WTC11 (cell line): ENCODE results near the gene FERMT2. TPM values are rescaled to one million over a fixed set of nuclear protein-coding genes. Genes with fewer than 3 reads are reported as not detected.

ENCODE experiments used
- ATAC-seq: fragments of 200-7000 bp; cut with Tn5 transposase; 2 replicates; pipeline ENCODE4 v1.10.0; 2021; ENCODE audit warnings: mild to moderate bottlenecking, moderate library complexity
- CTCF ChIA-PET: fragments of 300-600 bp; sonication (Branson Sonifier 250); formaldehyde crosslinking; loops from one replicate; lab custom pipeline; 2021; ENCODE audit warnings: antibody characterized with exemption; lab: Charles Lee
- POLR2A ChIA-PET: fragments of 350-600 bp; sonication (Branson Sonifier 250); formaldehyde crosslinking; loops from one replicate; lab custom pipeline; 2021; ENCODE audit warnings: antibody characterized with exemption; lab: Charles Lee
- DNase-seq: peaks from one replicate; pipeline ENCODE4 v3.0.0; 2021; ENCODE audit warnings: low spot score
- H3K27ac Mint-ChIP-seq: 2 replicates; pipeline ENCODE4 v1.8.0; 2021; ENCODE audit warnings: mixed read lengths
- H3K27me3 Mint-ChIP-seq: 2 replicates; pipeline ENCODE4 v1.8.0; 2021; ENCODE audit warnings: low read depth, mild to moderate bottlenecking, moderate library complexity, mixed read lengths
- H3K36me3 Mint-ChIP-seq: 2 replicates; pipeline ENCODE4 v1.8.0; 2021; ENCODE audit warnings: mixed read lengths
- H3K4me1 Mint-ChIP-seq: 2 replicates; pipeline ENCODE4 v1.8.0; 2022; ENCODE audit warnings: mixed read lengths
- H3K4me3 Mint-ChIP-seq: 2 replicates; pipeline ENCODE4 v1.8.0; 2021; ENCODE audit warnings: mild to moderate bottlenecking, moderate library complexity, mixed read lengths
- H3K9me3 Mint-ChIP-seq: 2 replicates; pipeline ENCODE4 v1.8.0; 2021; ENCODE audit warnings: mixed read lengths
- AR ChIP-seq: fragments of 250-450 bp; sonication (Bioruptor Pico); IDR thresholded peaks from 2 replicates; pipeline ENCODE4 v1.9.0; 2021; ENCODE audit warnings: mild to moderate bottlenecking
- CBFB ChIP-seq: sonication (generic); formaldehyde crosslinking; IDR thresholded peaks from 2 replicates; pipeline ENCODE4 v1.8.1; 2022; ENCODE audit warnings: mild to moderate bottlenecking, low read depth, missing genetic modification reagents
- CREM ChIP-seq: sonication (generic); formaldehyde crosslinking; IDR thresholded peaks from 2 replicates; pipeline ENCODE4 v1.8.1; 2022; ENCODE audit warnings: mild to moderate bottlenecking, missing genetic modification reagents, moderate library complexity
- ETV6 ChIP-seq: sonication (generic); formaldehyde crosslinking; IDR thresholded peaks from 2 replicates; pipeline ENCODE4 v1.8.1; 2022; ENCODE audit warnings: mild to moderate bottlenecking, missing genetic modification reagents
- FOXJ3 ChIP-seq: sonication (generic); formaldehyde crosslinking; IDR thresholded peaks from 2 replicates; pipeline ENCODE4 v1.9.0; 2021; ENCODE audit warnings: missing genetic modification reagents, mild to moderate bottlenecking, borderline replicate concordance
- GABPB1 ChIP-seq: sonication (generic); formaldehyde crosslinking; IDR thresholded peaks from 2 replicates; pipeline ENCODE4 v1.8.1; 2023; ENCODE audit warnings: mild to moderate bottlenecking, missing genetic modification reagents
- GTF2I ChIP-seq: fragments of 250-450 bp; sonication (Bioruptor Pico); conservative IDR thresholded peaks from 2 replicates; pipeline ENCODE4 v1.4.0; 2021; ENCODE audit warnings: mild to moderate bottlenecking
- HMGXB4 ChIP-seq: sonication (generic); formaldehyde crosslinking; IDR thresholded peaks from 2 replicates; pipeline ENCODE4 v1.8.1; 2023; ENCODE audit warnings: mild to moderate bottlenecking, moderate library complexity, missing genetic modification reagents
- MXD4 ChIP-seq: fragments of 250-450 bp; sonication (Bioruptor Pico); IDR thresholded peaks from 2 replicates; pipeline ENCODE4 v1.8.0; 2021; ENCODE audit warnings: mild to moderate bottlenecking, moderate library complexity, borderline replicate concordance
- NFATC4 ChIP-seq: fragments of 250-450 bp; sonication (Bioruptor Pico); IDR thresholded peaks from 2 replicates; pipeline ENCODE4 v1.9.0; 2021; ENCODE audit warnings: mild to moderate bottlenecking
- NFE2L1 ChIP-seq: sonication (generic); formaldehyde crosslinking; IDR thresholded peaks from 2 replicates; pipeline ENCODE4 v1.8.1; 2023; ENCODE audit warnings: missing genetic modification reagents
- TCF7 ChIP-seq: sonication (generic); formaldehyde crosslinking; IDR thresholded peaks from 2 replicates; pipeline ENCODE4 v1.8.0; 2022; ENCODE audit warnings: mild to moderate bottlenecking, low read depth, missing genetic modification reagents, moderate library complexity
- TEAD1 ChIP-seq: sonication (generic); formaldehyde crosslinking; IDR thresholded peaks from 2 replicates; pipeline ENCODE4 v1.8.0; 2022; ENCODE audit warnings: mild to moderate bottlenecking, missing genetic modification reagents
- ZNF512 ChIP-seq: sonication (generic); formaldehyde crosslinking; IDR thresholded peaks from 2 replicates; pipeline ENCODE4 v1.8.1; 2022; ENCODE audit warnings: missing genetic modification reagents, borderline replicate concordance
- total RNA-seq: library from RNA; stranded (reverse); gene quantifications from 3 replicates; pipeline ENCODE4 v1.2.3, GENCODE V29; 2021
- TF ChIP-seq, protein P1 (sequence below): fragments of 250-450 bp; sonication (Bioruptor Pico); conservative IDR thresholded peaks from 2 replicates; pipeline ENCODE4 v1.9.0; 2021; ENCODE audit warnings: mild to moderate bottlenecking
- TF ChIP-seq, protein P2 (sequence below): sonication (generic); formaldehyde crosslinking; IDR thresholded peaks from 2 replicates; pipeline ENCODE4 v1.8.1; 2022; ENCODE audit warnings: mild to moderate bottlenecking, missing genetic modification reagents, moderate library complexity, borderline replicate concordance

Gene FERMT2
- total RNA-seq, 1 experiment from 2014 or later, result 92.8 TPM

- TF ChIP-seq TCF7 (CRISPR knock-in tag) (no peak), HMGXB4 (CRISPR knock-in tag) (no peak)
These were observed 45.1 kb upstream of the FERMT2 start (continued) for GRCh38 chr14:52995998-52996397.

DNA sequence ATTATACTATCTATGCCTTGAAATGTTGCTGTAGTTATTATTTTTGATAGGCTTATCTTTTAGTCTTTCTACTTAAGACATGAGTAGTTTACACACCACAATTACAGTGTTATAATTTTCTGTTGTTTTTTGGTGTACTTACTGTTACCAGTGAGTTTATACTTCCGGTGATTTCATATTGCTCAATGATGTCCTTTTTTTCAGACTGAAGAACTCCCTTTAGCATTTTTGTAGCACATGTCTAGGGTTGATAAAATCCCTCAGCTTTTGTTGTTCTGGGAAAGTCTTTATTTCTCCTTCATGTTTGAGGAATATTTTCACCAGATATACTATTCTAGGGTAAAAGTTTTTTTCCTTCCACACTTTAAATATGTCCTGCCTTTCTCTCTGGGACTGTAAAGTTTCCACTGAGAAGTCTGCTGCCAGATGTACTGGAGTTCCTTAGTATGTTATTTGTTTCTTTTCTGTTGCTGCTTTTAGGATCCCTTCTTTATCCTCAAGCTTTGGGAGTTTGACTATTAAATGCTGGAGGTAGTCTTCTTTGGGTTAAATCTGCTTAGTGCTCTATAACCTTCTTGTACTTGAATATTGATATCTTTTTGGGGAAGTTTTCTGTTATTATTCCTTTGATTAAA is 41.5 kb upstream of the FERMT2 start:
- H3K27me3 Mint-ChIP-seq, result no peaks in the 10 kb centered on the region; the same call in 1 of the 2 replicates
- ChIA-PET CTCF (no interaction called here), POLR2A (no interaction called here)
- no peak for DNase-seq
- no peaks in the 10 kb centered on the region for H3K9me3 Mint-ChIP-seq
- H3K27ac Mint-ChIP-seq, result no peak overlapping the region
- no peak for TF ChIP-seq ZNF512 (CRISPR knock-in tag)
- TF ChIP-seq CBFB (CRISPR knock-in tag), result no peak
- TF ChIP-seq, protein P1, sequence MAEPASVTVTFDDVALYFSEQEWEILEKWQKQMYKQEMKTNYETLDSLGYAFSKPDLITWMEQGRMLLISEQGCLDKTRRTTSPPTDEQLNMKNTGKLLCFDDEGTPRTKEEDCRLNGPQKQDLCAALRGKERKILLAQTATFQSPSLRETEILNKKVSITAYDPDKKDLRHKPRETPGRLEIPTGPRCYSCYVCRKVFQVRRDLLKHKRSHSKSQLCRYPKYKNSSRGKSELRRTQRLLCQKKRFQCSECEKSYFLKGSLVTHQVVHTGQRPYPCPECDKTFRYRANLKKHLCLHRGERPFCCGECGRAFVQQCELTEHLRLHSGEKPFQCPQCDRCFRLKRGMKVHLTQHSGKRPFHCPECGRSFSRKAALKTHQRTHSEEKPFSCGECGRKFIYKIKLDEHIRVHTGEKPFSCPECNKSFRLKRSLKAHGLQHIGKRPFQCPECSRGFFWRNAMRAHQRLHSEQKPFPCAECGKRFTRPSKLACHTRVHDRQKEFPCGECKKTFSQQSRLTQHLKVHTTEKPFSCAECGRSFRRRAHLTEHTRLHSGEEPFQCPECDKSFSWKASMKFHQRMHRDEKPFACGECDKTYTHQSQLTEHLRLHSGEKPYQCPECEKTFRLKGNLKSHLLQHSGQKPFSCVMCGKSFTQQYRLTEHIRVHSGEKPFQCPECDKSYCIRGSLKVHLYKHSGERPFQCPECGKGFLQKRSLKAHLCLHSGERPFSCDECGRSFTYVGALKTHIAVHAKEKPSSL, result no peak
- no peak for TF ChIP-seq TCF7 (CRISPR knock-in tag)
- no peak overlapping the region for H3K4me3 Mint-ChIP-seq
- no peaks in the 10 kb centered on the region for H3K36me3 Mint-ChIP-seq
- no peak for ATAC-seq
- H3K4me1 Mint-ChIP-seq, result no peaks in the 10 kb centered on the region

DNA sequence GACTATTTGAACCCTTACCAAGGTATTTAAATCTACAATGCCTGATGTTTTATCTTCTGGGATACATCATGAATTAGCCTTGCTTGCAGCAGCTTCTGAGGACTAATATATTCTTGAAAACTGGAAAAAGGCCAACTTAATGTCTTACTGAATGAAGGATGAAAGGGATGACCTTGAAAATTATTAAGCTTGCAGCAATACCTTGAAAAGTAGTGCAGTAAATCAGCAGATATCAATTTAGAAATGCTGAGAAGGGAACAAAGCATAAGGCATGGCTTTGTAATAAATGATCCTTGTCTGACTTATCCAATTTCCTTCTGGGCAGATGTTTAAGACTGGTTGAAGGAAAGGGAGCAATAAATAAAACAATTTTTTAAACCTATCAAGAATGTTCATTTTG is 37.3 kb upstream of the FERMT2 start:
- ChIA-PET CTCF (no interaction called here), POLR2A (no interaction called here)
- Mint-ChIP-seq H3K36me3 (no peaks in the 10 kb centered on the region), H3K9me3 (peaks cover 3% of the 10 kb centered on the region), H3K27me3 (no peaks in the 10 kb centered on the region; the same call in 1 of the 2 replicates), H3K4me3 (no peak overlapping the region), H3K4me1 (no peaks in the 10 kb centered on the region), H3K27ac (no peak overlapping the region)
- TF ChIP-seq CREM (CRISPR knock-in tag), result no peak
- TF ChIP-seq, protein P2, sequence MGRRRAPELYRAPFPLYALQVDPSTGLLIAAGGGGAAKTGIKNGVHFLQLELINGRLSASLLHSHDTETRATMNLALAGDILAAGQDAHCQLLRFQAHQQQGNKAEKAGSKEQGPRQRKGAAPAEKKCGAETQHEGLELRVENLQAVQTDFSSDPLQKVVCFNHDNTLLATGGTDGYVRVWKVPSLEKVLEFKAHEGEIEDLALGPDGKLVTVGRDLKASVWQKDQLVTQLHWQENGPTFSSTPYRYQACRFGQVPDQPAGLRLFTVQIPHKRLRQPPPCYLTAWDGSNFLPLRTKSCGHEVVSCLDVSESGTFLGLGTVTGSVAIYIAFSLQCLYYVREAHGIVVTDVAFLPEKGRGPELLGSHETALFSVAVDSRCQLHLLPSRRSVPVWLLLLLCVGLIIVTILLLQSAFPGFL, result no peak
- ATAC-seq, result no peak
- DNase-seq, result no peak

DNA sequence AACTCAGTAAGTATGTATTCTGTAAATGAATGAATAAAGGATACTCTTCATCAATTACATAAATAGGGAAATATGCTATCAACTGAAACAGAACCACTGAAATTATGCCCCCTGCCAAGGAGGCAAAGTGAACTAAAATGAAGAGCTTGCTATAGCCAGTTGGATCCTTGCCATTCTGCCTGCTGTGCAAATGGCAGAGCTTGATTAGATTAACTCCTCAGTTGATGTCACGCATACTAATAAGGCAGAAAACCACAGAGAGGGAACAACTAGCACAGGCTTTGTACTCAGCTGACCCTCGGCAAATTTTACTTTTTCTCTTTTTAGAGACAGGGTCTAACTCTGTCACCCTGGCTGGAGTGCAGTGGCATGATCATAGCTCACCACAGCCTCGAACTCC is 36.7 kb upstream of the FERMT2 start:
- Mint-ChIP-seq H3K36me3 (no peaks in the 10 kb centered on the region), H3K9me3 (peaks cover 3% of the 10 kb centered on the region), H3K4me1 (no peaks in the 10 kb centered on the region), H3K27me3 (no peaks in the 10 kb centered on the region), H3K27ac (no peak overlapping the region), H3K4me3 (no peak overlapping the region)
- POLR2A ChIA-PET, result interaction anchor here (0.6 kb wide), 1 partner anchor 144 kb away, joined by 4 read pairs; no protein-coding TSS in a partner anchor
- ATAC-seq, result no peak
- DNase-seq, result no peak
- CTCF ChIA-PET, result no interaction called here
- TF ChIP-seq CBFB (CRISPR knock-in tag) (no peak), FOXJ3 (CRISPR knock-in tag) (no peak), TEAD1 (no peak), ETV6 (CRISPR knock-in tag) (no peak), NFE2L1 (CRISPR knock-in tag) (no peak), AR (CRISPR knock-in tag) (no peak), GTF2I (CRISPR knock-in tag) (no peak), GABPB1 (CRISPR knock-in tag) (no peak), NFATC4 (CRISPR knock-in tag) (no peak), MXD4 (CRISPR knock-in tag) (no peak)
